HG02943 (cell line): ENCODE measurements around the gene PRRX2.

Experiments used
- ATAC-seq: cut with Tn5 transposase; IDR thresholded peaks from one replicate; pipeline ENCODE4 v1.9.1; 2021; ENCODE audit warnings: mild to moderate bottlenecking, low read depth, moderate library complexity; ENCODE audit not compliant: unreplicated experiment

PRRX2 gene

DNA sequence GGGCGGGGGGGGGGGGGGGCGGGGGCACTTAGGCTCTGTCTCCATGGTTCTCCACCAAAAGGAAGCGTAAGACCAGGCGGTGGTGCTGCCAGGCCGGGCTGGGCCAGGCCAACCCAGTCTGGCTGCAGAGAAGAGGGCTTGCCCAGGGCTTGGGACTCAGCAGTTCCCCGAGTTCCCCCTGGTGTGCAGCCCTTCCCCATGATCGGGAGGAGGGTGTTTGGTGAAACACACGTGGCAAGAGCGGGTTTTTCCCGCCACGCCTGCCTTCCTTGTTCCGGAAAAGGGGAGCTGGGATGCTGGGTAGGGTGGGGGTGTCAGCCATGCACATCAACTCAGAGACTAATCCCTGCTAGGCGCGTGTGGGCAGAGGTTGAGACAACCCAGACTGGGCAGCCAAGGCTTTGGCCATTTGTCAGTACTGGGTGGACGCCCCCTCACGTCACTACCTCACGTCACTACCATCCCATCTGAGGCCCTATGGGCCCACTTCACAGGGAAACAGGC lies 32.9 kb downstream of the PRRX2 start:
- no peak for ATAC-seq

DNA sequence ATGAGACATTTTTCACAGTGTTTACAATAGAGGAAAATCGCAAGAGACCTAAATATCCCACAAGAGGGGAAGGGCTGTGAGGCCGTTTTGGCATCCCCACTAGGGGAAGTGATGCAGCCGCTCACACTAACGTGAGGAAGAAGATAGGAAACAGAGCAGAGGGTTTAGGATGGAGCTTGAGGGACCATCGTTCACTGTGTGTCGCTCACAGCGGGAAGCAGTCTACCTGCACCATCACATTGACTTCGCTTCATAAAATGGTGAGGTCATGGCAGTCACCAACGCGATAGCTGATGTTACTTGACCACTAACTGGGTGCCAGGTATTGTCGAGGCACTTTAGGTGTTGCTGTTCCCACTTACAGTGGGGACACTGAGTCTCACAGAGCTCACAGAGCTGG lies 35.6 kb downstream of the PRRX2 start:
- ATAC-seq = no peak

DNA sequence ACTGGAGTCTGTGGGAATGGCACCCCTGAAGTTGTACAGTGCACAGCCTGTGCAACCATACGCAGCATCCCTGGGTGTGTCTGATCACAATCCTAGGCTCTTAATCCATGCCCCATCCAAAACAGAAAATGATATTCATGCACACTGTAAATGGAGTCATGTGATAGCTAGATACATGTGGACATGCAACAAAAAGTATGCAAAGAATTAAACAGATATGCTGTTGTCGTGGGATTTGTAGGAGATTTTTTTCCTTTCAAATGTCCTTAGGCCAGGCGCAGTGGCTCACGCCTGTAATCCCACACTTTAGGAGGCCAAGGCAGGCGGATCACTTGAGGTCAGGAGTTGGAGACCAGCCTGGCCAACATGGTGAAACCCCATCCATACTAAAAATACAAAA lies 36.1 kb downstream of the PRRX2 start:
- no peak for ATAC-seq

DNA sequence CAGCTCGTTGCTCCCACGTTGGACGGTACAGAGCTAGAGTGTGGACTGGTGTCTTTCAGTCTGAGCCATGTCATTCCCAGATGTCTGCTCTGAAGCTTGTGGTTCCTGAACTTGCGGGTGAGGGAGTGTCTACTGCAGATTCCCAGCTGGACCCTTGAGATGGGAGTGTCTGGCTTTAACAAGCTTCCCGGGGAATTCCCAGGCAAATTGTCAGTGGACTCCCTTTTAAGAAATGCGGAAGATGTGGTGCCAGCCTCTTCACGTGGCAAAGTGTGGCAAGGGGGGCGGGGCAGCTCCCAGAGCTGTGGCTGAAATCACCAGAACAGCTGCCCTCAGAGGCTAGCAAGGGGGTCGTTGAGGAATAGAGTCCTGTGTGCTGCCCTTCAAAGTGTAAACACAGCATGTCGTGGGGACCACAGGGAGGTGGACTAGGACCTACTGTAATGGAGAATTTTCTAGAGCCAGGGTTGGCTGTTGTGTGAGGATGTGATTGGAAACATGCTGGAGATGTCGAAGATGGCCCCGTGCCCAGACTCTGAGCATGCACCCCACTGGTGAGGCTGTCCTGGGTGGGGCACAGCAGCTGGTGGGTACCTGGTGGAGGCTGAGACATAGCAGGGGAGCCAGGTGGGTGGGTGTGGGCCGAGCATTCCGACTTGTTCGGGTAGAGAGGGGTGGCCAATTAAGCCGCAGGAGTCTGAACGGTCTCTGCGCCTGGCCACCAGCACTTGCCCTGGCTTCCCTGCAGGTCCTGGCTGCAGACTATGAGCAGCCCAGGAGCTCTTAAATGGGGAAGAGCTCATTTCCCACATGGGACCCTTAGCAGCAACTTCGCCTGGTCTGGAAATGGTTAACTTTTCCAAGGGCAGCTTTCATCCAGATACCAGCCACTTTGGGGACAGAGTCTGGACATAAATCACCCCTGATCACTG lies 37.4 kb downstream of the PRRX2 start:
- ATAC-seq = no peak

DNA sequence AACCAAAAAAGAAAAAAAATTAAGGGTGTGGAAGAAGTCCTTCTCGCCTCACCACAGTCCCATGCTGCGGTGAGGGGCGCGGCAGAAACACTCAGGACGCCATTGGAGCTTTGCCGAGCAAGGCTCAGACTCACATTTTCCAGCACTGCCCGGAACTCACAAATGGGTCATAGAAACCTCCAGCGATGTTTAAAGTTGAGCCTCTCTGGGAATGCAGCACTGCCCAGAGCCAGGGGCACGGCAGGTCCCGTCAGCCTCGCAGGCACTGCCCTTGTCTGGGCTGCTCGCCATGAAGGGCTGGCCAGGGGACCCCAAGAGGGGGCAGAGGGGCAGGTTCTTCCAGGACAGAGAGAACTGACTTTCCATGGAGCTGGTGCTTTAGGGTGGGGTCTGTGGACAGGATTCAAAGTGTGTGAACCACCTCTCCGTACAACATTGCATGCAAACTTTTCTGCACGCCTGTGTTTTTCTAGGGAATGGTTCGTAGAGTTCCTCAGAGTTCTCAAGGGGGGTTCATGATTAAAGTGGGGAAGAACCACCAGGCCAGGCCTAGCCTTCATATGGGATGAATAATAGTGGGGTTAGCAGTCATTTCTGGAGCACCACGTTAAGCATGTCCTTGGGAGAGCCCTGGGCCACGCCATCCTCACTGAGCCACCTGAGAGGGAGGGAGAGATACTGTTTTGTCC lies 38.4 kb downstream of the PRRX2 start:
- ATAC-seq = no peak

DNA sequence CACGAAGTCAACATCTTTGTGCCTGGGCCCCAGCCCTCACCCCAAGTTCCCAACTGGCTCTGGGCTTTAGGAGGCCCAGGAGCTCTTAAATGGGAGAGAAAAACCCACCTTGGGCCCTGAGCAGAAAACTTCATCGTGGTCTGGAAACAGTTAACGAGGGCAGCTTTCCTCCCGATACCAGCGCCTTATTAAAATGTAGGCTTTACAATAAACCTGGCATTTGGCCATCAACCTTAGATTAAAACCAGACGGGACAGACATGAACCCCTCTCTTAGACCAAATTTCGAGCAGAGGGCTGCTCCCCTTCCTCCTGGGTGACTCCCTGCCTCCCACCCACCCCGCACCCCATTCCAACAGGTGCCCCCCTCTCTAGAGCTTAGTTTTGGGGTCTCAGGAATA lies 39.4 kb downstream of the PRRX2 start:
- ATAC-seq = no peak

DNA sequence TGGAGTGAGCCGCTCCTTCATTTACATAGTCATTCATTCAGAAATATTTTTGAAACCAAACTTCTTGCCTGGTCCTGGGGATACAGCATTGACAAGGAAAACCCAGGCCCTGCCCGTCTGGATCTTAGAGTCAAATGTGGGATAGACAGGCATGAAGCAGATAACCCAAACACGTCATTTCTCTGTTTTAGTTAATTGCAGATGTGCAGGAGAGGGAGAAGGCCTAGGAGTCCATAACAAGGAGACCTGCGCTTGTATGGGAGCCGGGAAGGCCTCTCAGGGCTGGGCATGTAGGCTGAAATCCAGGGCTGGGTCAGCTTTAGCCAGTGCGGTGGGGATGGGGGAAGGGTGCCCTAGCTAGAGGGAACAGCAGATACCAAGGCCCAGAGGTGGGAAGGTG lies 43.3 kb downstream of the PRRX2 start:
- no peak for ATAC-seq

DNA sequence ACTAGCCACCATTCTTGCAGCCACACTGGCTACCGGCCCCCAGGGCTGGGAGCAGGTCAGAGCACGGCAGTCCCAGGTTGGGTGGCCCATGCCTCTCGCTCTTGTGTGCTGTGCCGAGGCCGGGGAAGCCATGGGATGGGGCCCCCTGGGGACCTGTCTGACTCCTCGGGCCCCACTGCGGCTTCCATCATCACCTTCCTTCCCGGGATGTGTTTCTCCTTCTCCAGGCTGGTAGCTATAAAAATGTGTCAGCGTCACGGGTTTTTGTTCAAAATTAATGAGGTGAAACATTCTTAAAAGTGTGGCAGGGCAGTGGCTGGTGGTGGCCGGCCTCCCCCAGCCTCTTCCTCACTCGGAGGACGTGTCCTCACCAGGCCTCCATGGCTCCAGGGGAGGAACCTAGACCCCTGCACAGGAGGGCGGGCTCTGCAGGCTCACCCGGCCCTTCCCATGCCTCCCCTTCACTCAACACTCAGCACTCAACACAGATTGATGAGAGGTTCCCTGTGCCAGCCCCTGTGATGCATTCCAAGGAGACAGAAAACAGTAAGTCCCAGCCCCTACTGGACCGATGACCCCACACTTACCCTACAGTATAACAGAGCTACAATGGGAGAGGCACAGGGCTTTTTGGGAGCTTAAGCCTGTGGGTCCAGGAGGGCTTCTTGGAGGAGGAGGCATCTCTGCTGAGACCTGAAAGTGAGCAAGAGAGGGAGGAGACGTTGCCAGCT lies 44.2 kb downstream of the PRRX2 start:
- ATAC-seq = no peak

DNA sequence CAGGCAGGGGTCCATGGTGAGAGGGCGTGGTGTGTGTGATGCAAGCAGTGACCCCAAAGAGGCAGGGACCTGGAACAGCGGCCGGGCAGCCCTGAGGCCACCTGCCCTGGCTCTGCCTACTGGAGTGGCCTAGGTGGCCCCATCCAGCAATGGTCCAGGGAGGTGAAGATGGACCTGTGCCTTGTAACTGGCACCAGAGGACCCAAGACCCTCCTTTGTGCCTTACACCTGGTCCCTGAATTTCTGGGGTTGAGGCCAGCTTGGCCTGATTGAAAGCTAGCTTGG lies 44.7 kb downstream of the PRRX2 start:
- no peak for ATAC-seq

DNA sequence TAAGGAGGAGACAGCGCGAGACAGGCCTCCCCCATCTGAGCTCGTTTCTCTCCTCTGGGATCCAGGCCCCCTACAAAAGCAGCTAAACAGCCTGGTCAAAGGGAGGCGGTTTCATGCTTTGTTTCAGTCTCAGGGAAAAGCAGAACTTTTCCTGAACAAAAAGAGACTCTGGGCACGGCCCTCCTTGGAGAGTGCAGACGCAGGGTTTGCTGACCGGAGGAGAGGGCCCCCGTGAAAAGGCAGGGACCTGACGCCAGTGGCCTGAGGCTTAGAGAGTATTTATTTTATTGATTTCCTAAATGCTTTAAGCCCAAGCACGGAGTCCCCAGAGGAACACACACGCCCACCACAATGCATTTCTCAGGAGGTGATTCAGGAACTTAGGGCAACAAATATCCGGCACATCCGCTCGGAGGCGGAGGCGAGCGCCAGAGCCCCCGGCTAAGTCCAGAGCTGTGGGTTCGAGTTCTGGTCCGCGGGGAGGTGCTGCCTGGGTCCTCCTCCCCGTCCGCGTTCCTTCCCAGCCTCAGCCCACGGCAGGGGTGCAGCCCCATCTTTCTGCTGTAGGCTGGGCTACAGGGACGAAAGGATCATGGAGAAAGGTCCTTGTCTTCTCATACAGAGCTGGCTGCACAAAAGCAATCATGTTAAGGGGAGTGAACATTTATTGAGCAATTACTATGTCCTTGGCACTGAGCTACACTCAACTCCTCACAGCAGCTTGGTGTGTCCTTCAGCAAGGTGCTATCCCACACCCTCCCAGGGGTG lies 47.4 kb downstream of the PRRX2 start:
- no peak for ATAC-seq

DNA sequence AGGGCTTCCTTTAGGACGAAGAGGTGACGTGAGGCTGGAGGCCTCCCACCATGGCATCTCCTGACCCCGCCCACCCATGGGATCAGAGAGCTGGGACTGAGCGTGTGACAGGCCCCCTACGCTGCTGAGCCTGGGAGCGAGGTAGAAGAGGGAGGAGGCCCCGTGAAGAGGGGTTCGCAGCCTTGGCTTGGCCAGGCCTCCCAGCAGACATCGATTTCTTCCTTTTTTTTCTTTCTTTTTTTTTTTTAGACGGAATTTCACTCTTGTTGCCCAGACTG lies 47.9 kb downstream of the PRRX2 start:
- no peak for ATAC-seq

DNA sequence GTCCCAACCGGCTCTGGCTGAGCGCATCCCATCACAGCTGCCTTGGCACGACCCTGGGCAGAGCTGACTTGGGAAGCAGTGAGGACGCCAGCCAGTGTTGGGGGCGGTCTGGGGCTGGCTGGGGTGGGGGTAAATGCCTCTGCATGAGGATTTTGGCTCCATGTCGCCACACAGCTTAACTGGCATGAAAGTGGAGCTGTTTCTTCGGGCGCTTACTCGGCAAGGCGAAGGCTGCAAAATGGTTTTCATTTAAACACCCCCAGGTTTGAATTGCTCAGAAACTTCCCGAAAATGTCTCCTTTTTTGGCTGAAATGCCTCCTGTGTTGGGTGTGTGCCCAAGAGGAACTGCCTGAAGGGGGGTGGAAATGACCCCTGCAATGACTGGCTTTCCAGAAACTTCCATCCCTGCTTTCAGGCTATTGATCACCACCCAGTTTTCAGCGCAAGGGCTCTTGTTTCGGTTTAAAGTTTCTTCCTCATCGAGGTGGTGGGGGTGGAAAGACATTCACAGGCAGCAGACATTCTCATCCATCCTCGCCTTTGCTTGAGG lies 49.1 kb downstream of the PRRX2 start:
- ATAC-seq = no peak

DNA sequence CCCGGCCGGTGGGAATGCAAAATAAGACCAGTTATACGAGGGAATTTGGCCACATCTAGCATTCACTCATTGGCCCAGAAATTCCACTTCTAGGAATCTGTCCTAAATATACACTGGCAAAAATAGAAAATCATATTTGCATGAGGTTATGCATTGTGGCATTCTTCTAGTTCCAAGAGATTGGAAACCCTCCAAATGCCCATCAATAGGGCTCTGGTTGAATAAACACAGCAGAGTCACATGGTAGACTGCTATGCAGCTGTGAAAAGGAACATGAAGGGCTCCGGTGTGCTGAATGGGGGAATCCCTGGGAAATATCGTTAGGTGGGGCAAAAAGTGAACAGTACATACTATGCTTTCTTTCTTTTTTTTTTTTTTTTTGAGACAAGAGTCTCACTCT lies 50.6 kb downstream of the PRRX2 start:
- ATAC-seq = no peak

DNA sequence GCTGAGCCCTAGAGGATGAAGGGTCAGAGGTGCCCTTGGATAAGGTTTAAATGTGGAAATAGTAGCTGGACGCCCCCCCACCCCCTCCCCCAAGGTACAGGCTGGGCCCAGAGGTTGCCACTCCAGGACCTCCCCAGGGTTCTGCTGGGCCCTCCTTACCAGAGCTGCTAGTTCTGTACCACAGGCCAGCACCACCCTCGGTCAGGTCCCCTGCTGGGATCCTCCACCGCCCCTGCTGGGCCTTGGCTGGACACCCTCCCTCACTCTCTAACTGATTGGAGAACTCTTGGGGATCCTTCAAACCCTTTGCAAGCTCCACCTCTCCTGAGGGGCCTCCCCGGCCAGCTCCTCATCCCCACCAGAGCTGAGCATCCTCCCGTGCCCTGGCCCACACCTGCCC lies 52.5 kb downstream of the PRRX2 start:
- no peak for ATAC-seq

DNA sequence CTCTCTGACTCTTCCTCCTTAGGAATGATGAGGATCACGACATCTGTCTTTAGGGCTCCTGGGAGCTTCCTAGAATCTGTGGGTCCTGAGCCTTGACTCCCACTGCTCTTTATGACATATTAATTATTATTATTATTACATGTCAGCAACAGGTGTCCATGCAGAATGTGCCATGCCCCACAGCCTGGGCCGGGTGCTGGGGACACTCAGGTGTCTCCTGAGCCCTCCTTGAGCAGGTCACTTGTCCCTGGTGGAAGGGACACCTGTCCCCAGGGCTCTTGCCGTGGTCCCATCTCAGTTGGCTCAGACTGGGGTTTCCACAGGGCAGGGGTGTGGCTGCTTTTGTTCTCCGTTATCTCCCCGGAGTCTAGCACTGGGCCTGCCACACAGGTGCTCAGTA lies 53.2 kb downstream of the PRRX2 start:
- no peak for ATAC-seq

DNA sequence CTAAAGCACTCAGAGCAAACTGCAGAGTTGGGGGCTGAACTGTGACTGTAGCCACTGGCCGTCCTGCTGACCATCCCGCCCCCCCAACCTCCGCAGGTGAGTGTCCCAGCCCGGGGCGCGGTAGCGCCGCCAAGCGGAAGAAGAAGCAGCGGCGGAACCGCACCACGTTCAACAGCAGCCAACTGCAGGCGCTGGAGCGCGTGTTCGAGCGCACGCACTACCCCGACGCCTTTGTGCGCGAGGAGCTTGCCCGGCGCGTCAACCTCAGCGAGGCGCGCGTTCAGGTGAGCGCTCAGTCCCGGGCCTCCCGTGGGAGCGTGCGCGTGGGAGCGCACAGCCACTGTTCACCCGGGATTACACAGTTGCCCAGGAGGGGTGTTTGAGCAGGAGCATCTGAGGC lies 53.7 kb downstream of the PRRX2 start:
- ATAC-seq = no peak

DNA sequence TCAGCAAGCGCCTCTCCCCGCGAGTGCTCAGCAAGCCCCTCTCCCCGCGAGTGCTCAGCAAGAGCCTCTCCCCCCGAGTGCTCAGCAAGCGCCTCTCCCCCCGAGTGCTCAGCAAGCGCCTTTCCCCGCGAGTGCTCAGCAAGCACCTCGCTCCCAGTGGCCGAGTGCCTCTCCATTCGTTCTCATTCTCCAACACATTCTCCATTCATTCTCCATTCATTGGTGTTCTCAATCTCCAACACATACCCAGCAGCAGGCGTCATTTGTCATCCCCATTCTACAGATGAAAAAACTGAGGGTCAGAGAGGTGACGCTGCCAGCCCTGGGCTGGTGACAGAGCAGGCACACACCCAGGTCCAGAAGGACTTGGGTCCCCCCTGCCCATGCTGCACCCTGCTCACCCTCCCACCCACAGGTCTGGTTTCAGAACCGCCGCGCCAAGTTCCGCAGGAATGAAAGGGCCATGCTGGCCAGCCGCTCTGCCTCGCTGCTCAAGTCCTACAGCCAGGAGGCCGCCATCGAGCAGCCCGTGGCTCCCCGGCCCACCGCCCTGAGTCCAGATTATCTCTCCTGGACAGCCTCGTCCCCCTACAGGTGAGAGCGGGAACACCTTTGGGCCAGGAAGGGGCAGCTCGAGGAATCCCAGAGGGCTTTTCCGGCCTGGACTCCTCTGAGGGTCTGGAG lies 54.9 kb downstream of the PRRX2 start:
- no peak for ATAC-seq

DNA sequence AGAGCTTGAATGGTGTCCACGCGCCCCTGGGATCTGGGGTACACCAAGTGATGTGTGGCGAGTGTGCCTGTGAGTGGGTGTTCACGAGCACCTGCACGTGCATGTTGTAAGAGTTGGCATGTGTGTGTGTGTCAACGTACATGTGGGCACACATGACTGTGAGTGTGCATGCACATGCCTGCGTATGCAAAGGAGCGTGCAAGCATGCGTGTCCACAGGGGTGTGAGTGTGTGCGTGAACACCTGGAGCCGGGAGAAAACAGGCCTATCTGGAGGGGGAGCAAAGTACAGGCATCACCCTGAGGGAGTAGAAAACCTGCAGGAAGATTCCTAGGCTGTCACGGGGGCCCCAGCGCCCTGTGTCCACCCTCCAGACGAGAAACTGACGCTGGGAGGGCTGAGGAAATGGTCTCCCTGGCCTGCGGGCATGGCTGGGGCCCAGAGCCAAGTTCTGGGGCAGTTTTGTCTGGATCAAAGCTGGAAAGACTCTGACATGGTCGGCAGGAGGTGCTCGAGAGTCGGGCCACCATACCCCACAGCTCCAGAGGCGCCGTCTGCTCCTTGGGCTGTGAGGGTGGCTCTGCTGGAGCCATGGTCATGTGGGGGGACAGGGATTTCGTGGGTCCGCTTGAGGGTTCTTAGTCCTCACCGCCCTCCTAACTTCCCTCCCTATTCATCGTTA lies 55.6 kb downstream of the PRRX2 start:
- ATAC-seq = no peak

DNA sequence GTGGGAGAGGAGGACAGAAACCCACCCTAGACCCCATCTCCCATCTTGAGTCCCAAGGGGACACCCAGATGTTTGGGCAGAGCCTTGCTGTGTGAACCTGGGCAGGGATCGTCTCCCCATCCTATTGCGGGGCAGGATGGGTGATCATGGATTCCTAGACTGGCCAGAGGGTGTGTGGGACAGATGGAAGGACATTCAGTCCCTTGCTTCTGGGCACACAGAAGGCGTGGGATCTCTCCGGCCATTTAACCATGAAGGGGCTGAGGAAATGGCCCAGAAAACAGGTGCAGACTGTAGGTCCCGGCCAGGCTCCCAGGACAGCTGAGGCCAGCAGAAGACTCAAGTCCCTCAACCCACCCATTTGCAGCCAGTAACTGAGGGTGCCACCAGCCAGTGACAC lies 57.5 kb downstream of the PRRX2 start:
- ATAC-seq = no peak
